WTC11 (cell line): ENCODE data around the gene INPP4B. TPM values are rescaled to one million over a fixed set of nuclear protein-coding genes. Genes with fewer than 3 reads are reported as not detected.

Source experiments
- ATAC-seq: fragments of 200-7000 bp; cut with Tn5 transposase; 2 replicates; pipeline ENCODE4 v1.10.0; 2021; ENCODE audit warnings: mild to moderate bottlenecking, moderate library complexity
- CTCF ChIA-PET: fragments of 300-600 bp; sonication (Branson Sonifier 250); formaldehyde crosslinking; loops from one replicate; lab custom pipeline; 2021; ENCODE audit warnings: antibody characterized with exemption; lab: Charles Lee
- POLR2A ChIA-PET: fragments of 350-600 bp; sonication (Branson Sonifier 250); formaldehyde crosslinking; loops from one replicate; lab custom pipeline; 2021; ENCODE audit warnings: antibody characterized with exemption; lab: Charles Lee
- DNase-seq: peaks from one replicate; pipeline ENCODE4 v3.0.0; 2021; ENCODE audit warnings: low spot score
- H3K27ac Mint-ChIP-seq: 2 replicates; pipeline ENCODE4 v1.8.0; 2021; ENCODE audit warnings: mixed read lengths
- H3K27me3 Mint-ChIP-seq: 2 replicates; pipeline ENCODE4 v1.8.0; 2021; ENCODE audit warnings: low read depth, mild to moderate bottlenecking, moderate library complexity, mixed read lengths
- H3K36me3 Mint-ChIP-seq: 2 replicates; pipeline ENCODE4 v1.8.0; 2021; ENCODE audit warnings: mixed read lengths
- H3K4me1 Mint-ChIP-seq: 2 replicates; pipeline ENCODE4 v1.8.0; 2022; ENCODE audit warnings: mixed read lengths
- H3K4me3 Mint-ChIP-seq: 2 replicates; pipeline ENCODE4 v1.8.0; 2021; ENCODE audit warnings: mild to moderate bottlenecking, moderate library complexity, mixed read lengths
- H3K9me3 Mint-ChIP-seq: 2 replicates; pipeline ENCODE4 v1.8.0; 2021; ENCODE audit warnings: mixed read lengths
- ETV6 ChIP-seq: sonication (generic); formaldehyde crosslinking; IDR thresholded peaks from 2 replicates; pipeline ENCODE4 v1.8.1; 2022; ENCODE audit warnings: mild to moderate bottlenecking, missing genetic modification reagents
- FOXP4 ChIP-seq: sonication (generic); formaldehyde crosslinking; IDR thresholded peaks from 2 replicates; pipeline ENCODE4 v1.8.0; 2022; ENCODE audit warnings: mild to moderate bottlenecking, missing genetic modification reagents
- HMGA2 ChIP-seq: fragments of 250-450 bp; sonication (Bioruptor Pico); IDR thresholded peaks from 2 replicates; pipeline ENCODE4 v1.4.0; 2021; ENCODE audit warnings: mild to moderate bottlenecking, moderate library complexity
- IRF2 ChIP-seq: sonication (generic); formaldehyde crosslinking; IDR thresholded peaks from 2 replicates; pipeline ENCODE4 v1.8.0; 2022; ENCODE audit warnings: low read depth, missing genetic modification reagents, borderline replicate concordance
- JUN ChIP-seq: sonication (generic); formaldehyde crosslinking; IDR thresholded peaks from 2 replicates; pipeline ENCODE4 v1.8.0; 2023; ENCODE audit warnings: mild to moderate bottlenecking, missing genetic modification reagents
- MLX ChIP-seq: sonication (generic); formaldehyde crosslinking; IDR thresholded peaks from 2 replicates; pipeline ENCODE4 v1.8.1; 2023; ENCODE audit warnings: mild to moderate bottlenecking, missing genetic modification reagents, moderate library complexity
- MYBL2 ChIP-seq: sonication (generic); formaldehyde crosslinking; IDR thresholded peaks from 2 replicates; pipeline ENCODE4 v1.8.1; 2023; ENCODE audit warnings: mild to moderate bottlenecking, moderate library complexity, missing genetic modification reagents
- NR1H2 ChIP-seq: sonication (generic); formaldehyde crosslinking; IDR thresholded peaks from 2 replicates; pipeline ENCODE4 v1.9.0; 2021; ENCODE audit warnings: mild to moderate bottlenecking, moderate library complexity, missing genetic modification reagents
- OVOL2 ChIP-seq: fragments of 250-450 bp; sonication (Bioruptor Pico); IDR thresholded peaks from 2 replicates; pipeline ENCODE4 v1.9.0; 2021; ENCODE audit warnings: mild to moderate bottlenecking, borderline replicate concordance
- PRDM15 ChIP-seq: sonication (generic); formaldehyde crosslinking; IDR thresholded peaks from 2 replicates; pipeline ENCODE4 v1.8.0; 2022; ENCODE audit warnings: missing genetic modification reagents
- SOX15 ChIP-seq: fragments of 250-450 bp; sonication (Bioruptor Pico); IDR thresholded peaks from 2 replicates; pipeline ENCODE4 v1.9.0; 2021; ENCODE audit warnings: mild to moderate bottlenecking
- STAT6 ChIP-seq: sonication (generic); formaldehyde crosslinking; conservative IDR thresholded peaks from 2 replicates; pipeline ENCODE4 v1.8.1; 2023; ENCODE audit warnings: mild to moderate bottlenecking, low read depth, missing genetic modification reagents, moderate library complexity
- ZBTB21 ChIP-seq: sonication (generic); formaldehyde crosslinking; IDR thresholded peaks from 2 replicates; pipeline ENCODE4 v1.8.1; 2023; ENCODE audit warnings: mild to moderate bottlenecking, missing genetic modification reagents, borderline replicate concordance
- ZNF121 ChIP-seq: sonication (generic); formaldehyde crosslinking; IDR thresholded peaks from 2 replicates; pipeline ENCODE4 v1.8.0; 2023; ENCODE audit warnings: missing genetic modification reagents
- ZNF232 ChIP-seq: sonication (generic); formaldehyde crosslinking; IDR thresholded peaks from 2 replicates; pipeline ENCODE4 v1.8.0; 2022; ENCODE audit warnings: mild to moderate bottlenecking, missing genetic modification reagents
- ZNF317 ChIP-seq: sonication (generic); formaldehyde crosslinking; IDR thresholded peaks from 2 replicates; pipeline ENCODE4 v1.8.1; 2023; ENCODE audit warnings: low read depth, mild to moderate bottlenecking, moderate library complexity, missing genetic modification reagents, borderline replicate concordance
- ZNF416 ChIP-seq: fragments of 250-450 bp; sonication (Bioruptor Pico); IDR thresholded peaks from 2 replicates; pipeline ENCODE4 v1.9.0; 2021; ENCODE audit warnings: mild to moderate bottlenecking, inconsistent platforms
- ZNF423 ChIP-seq: fragments of 250-450 bp; sonication (Bioruptor Pico); IDR thresholded peaks from 2 replicates; pipeline ENCODE4 v2.1.2; 2022; ENCODE audit warnings: mild to moderate bottlenecking, moderate library complexity
- ZNF532 ChIP-seq: fragments of 250-450 bp; sonication (Bioruptor Pico); IDR thresholded peaks from 2 replicates; pipeline ENCODE4 v1.9.0; 2021; ENCODE audit warnings: mild to moderate bottlenecking, borderline replicate concordance
- ZNF671 ChIP-seq: fragments of 250-450 bp; sonication (Bioruptor Pico); IDR thresholded peaks from 2 replicates; pipeline ENCODE4 v1.8.0; 2021; ENCODE audit warnings: mild to moderate bottlenecking
- ZSCAN18 ChIP-seq: fragments of 250-450 bp; sonication (Bioruptor Pico); IDR thresholded peaks from 2 replicates; pipeline ENCODE4 v2.1.2; 2022; ENCODE audit warnings: mild to moderate bottlenecking, moderate library complexity
- total RNA-seq: library from RNA; stranded (reverse); gene quantifications from 3 replicates; pipeline ENCODE4 v1.2.3, GENCODE V29; 2021

The INPP4B gene
- total RNA-seq, 1 experiment from 2014 or later = 0.92 TPM

GRCh38 chr4:142120921-142121320 lies 725.2 kb downstream of the INPP4B start (continued):
- TF ChIP-seq PRDM15 = no peak

GRCh38 chr4:142112451-142112850 lies 733.6 kb downstream of the INPP4B start:
- H3K4me3 Mint-ChIP-seq = no peak overlapping the region
- no peaks in the 10 kb centered on the region for H3K4me1 Mint-ChIP-seq
- ATAC-seq = no peak
- no peaks in the 10 kb centered on the region for H3K27me3 Mint-ChIP-seq
- DNase-seq = no peak
- H3K36me3 Mint-ChIP-seq = no peaks in the 10 kb centered on the region
- H3K27ac Mint-ChIP-seq = no peak overlapping the region
- CTCF ChIA-PET = no interaction called here
- H3K9me3 Mint-ChIP-seq = peaks cover 16% of the 10 kb centered on the region
- TF ChIP-seq STAT6 (CRISPR knock-in tag) (no peak), NR1H2 (CRISPR knock-in tag) (no peak), SOX15 (no peak), ETV6 (no peak), MYBL2 (CRISPR knock-in tag) (no peak), OVOL2 (CRISPR knock-in tag) (no peak), FOXP4 (no peak), MLX (CRISPR knock-in tag) (no peak), ZSCAN18 (CRISPR knock-in tag) (no peak), ZNF121 (CRISPR knock-in tag) (no peak)
- TF ChIP-seq, all 79 proteins: peak for 0
- POLR2A ChIA-PET = no interaction called here

- H3K27me3 Mint-ChIP-seq = no peaks in the 10 kb centered on the region
- no peaks in the 10 kb centered on the region for H3K36me3 Mint-ChIP-seq
- DNase-seq = no peak
- H3K27ac Mint-ChIP-seq = no peak overlapping the region
- POLR2A ChIA-PET = no interaction called here
- H3K4me3 Mint-ChIP-seq = no peak overlapping the region
- no peak for ATAC-seq
- CTCF ChIA-PET = no interaction called here
- H3K9me3 Mint-ChIP-seq = peaks cover 5% of the 10 kb centered on the region
- no peaks in the 10 kb centered on the region for H3K4me1 Mint-ChIP-seq
- TF ChIP-seq ZNF671 = no peak
- TF ChIP-seq ZNF232 = no peak
- no peak for TF ChIP-seq ETV6
- no peak for TF ChIP-seq IRF2 (CRISPR knock-in tag)
- no peak for TF ChIP-seq ZNF416
- no peak for TF ChIP-seq ZNF532 (CRISPR knock-in tag)
- no peak for TF ChIP-seq ZBTB21
- no peak for TF ChIP-seq ZNF317 (CRISPR knock-in tag)
- no peak for TF ChIP-seq HMGA2 (CRISPR knock-in tag)
- TF ChIP-seq ZNF423 = no peak
- TF ChIP-seq JUN (CRISPR knock-in tag) = no peak
Observed at GRCh38 chr4:142110136-142110535, 736.0 kb downstream of the INPP4B start.
